ENCODE measurements around the gene BTBD16. TPM values are rescaled to one million over a fixed set of nuclear protein-coding genes. Genes with fewer than 3 reads are reported as not detected.

BTBD16 gene
- not detected in 2 replicates for total RNA-seq

GRCh38 chr10:122271076-122271475 lies at the start of gene BTBD16:
TSS of gene BTBD16 (plus strand) at chr10:122271296. CDS start at chr10:122275082, 3,786 bp downstream.

GRCh38 chr10:122374237-122374858 lies 103.3 kb downstream of the BTBD16 start, which contains the start of gene PLEKHA1:
TSS of gene PLEKHA1 (plus strand) at chr10:122374708. CDS start at chr10:122393201, 18,493 bp downstream.

Other genes starting within 250 kb of the BTBD16 start
- gene PLEKHA1, start 103.4 kb downstream of the BTBD16 start, total RNA-seq: 46.0 and 46.9 TPM in 2 replicates
- not detected in 2 replicates for gene ARMS2, start 183.4 kb downstream of the BTBD16 start, total RNA-seq
- gene HTRA1, start 190.3 kb downstream of the BTBD16 start, total RNA-seq: 108 and 121 TPM in 2 replicates

Data from tracheal epithelial cell (primary cell).